ENCODE data around the gene EDNRA.

DNA sequence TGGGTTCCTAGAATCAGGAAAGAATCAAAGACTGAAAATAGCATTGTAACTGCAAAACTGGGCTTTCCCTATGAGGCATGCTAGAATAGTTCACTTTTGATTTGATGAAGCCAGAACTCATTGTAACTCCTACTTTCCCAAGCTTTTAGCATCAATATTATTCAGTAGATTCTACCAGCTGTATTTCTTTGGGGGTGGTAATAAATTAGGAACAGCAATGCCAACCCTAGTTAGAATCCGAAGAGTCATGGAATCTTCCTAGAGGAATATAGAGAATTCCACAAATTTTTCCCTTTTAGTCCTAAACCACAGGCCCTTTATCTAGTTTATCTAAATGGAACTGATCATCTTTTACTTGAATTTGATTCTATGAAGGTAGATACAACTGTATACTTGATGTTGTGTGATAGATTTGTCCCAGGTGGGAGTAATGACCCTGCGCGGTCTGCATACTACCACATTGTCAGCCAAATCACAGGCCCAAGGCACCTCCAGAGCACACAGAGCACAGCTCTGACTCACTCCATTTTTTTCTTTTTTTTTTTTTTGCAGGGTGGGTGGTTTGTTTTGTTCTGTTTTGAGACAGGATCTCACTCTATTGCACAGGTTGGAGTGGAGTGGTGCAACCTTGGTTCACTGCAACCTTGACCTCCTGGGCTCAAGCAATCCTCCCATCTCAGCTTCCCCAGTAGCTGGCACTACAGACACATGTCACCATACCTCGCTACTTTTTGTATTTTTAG is 66.6 kb downstream of the EDNRA start:
- TF ChIP-seq EP300 (IDR thresholded peaks at IDR 0.05; ENCODE audit: borderline replicate concordance in 1 of 2, low read depth in 2 of 2, low read length in 2 of 2) (no peak), JUN (IDR thresholded peaks at IDR 0.05; ENCODE audit: low read depth, low read length) (no peak)
- TF ChIP-seq, protein P1, sequence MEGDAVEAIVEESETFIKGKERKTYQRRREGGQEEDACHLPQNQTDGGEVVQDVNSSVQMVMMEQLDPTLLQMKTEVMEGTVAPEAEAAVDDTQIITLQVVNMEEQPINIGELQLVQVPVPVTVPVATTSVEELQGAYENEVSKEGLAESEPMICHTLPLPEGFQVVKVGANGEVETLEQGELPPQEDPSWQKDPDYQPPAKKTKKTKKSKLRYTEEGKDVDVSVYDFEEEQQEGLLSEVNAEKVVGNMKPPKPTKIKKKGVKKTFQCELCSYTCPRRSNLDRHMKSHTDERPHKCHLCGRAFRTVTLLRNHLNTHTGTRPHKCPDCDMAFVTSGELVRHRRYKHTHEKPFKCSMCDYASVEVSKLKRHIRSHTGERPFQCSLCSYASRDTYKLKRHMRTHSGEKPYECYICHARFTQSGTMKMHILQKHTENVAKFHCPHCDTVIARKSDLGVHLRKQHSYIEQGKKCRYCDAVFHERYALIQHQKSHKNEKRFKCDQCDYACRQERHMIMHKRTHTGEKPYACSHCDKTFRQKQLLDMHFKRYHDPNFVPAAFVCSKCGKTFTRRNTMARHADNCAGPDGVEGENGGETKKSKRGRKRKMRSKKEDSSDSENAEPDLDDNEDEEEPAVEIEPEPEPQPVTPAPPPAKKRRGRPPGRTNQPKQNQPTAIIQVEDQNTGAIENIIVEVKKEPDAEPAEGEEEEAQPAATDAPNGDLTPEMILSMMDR (IDR thresholded peaks at IDR 0.05; ENCODE audit: control extremely low read depth in 1 of 3, insufficient read depth in 1 of 3, low read depth in 1 of 3, low read length in 3 of 3): no peak

Measured in H1 (cell line).